HG03354 (cell line): ENCODE measurements around the gene COQ4.

ENCODE experiments used
- ATAC-seq: cut with Tn5 transposase; IDR thresholded peaks from one replicate; pipeline ENCODE4 v1.9.1; 2021; ENCODE audit warnings: mild to moderate bottlenecking; ENCODE audit not compliant: unreplicated experiment, poor library complexity, severe bottlenecking

Gene COQ4

DNA sequence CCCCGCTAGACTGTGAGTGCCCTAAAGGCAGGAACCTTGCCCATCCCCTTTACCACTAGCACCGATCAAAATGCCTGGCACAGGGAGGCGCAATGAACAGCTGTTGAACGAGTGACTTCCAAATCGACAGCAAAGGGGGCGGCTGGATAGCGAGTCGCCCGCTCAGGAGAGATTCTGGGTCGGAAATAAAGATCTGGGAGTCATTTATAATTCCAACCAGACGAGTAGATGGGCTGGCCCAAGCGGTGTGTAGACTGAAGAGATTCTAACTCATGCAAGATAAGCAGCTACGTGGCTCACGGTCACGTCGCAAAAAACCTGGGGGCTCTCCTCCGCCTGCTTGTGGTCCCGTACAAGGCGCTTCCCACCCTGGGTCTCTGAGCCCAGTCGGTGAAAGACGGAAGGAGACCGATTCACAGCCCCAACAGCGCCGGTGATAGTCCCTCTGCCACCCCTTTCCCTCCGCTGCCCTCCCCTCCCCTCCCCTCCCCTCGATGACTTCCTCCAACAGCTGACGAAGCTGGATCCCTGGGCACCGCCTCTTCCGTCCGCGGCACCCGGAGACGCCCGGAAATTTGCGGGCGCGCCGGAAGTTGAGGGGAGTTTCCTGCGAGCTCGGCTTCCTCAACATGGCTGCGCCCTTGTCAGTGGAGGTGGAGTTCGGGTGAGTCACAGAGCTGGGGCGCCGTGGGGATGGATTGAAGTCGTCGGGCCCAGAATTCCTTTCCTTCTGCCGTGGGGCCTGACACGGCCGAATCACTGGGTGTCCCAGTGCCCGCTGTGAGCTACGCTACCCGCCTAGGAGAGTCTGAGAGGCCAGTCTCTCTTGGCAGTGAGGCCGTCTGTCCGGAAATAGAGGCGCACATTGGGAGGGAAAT, 48.4 kb downstream of the COQ4 start, which contains the start of gene URM1:
URM1 (plus strand) TSS at position 623 of the 878 bp plus-strand sequence; CDS start at position 630, 7 bp downstream.
- peak; percentile 94 for ATAC-seq

DNA sequence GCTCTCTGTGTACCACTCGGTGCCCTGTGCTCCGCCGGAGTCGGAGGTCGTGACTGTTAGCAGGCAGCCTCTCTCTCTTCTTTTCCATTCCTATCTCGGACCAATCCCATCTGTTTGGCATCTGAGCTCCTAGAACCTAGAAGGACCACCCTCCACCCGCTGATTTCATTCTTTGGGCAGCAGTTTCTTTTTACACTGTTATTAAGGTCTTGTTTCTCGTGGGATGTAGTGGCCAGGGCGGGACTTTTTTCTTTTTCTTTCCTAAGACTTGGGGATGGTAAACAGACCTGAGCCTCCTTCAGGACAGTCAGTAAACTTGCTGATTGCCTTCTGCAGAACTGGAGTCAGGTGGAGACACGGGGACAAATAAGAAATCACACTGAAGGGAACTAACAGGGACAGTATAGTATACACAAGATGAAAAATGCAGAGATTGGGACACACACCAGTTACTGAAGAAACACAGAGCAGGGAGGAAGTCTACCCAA, 49.0 kb downstream of the COQ4 start:
- ATAC-seq, result no peak

GRCh38 chr9:128372188-128372641, 49.6 kb downstream of the COQ4 start:
- ATAC-seq, result no peak

DNA sequence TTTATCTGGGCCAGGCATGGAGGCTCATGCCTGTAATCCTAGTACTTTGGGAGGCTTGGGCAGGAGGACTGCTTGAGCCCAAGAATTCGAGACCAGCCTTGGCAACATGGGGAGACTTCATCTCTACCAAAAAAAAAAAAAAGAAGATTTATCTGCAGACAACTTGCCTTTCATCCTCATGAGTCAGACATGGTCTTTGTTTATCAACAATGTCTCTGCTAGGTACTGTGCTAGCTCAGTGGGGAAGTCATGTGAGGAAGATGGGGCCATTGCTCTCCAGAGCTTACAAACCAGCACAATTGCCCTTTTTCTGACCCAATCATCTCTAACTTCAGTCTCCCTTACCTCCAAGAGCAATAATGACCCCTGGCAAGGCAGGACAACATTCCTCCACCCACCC, 50.1 kb downstream of the COQ4 start:
- ATAC-seq, result no peak

- ATAC-seq, result no peak
Measured at GRCh38 chr9:128374221-128374675, 51.6 kb downstream of the COQ4 start.

DNA sequence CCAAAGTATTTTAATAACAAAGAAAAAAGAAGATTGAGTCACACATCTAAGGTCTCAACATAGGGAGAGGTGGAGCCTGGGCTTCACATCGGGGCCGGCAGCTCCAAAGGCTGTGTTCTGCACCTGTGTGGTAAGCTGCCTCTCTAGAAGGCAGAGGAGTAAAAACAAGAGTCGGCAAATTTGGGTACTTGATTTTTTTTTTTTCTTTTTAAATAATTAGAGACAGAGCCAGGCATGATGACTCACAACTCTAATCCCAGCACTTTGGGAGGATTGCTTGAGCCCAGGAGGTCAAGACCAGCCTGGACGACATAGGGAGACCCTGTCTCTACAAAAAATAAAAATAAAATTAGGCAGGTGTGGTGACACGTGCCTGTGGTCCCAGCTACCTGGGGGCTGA, 53.2 kb downstream of the COQ4 start:
- no peak for ATAC-seq

DNA sequence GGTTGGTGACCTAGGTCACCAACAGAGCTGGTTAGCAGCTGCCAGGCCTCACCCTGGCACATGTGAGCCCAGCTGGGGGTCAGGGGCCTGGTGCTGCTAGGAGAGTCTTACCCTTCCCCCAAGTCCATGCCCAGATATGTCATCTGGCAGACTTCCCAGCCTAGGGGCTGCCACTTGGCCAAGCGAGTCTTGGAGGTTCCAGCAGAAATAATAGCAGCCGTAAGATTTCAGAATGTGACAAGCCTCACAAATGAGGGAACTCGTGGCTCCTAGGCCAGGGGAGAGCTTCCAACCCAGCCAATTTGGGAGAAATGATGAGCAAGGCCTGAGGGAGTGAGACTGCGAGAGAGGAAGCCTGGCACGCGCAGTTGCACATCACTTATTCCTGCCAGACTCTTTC, 59.6 kb downstream of the COQ4 start:
- no peak for ATAC-seq

GRCh38 chr9:128383007-128383753, 60.5 kb downstream of the COQ4 start:
- ATAC-seq, result no peak
